HEK293T (cell line): Measurements from ENCODE around the gene SERPINA12.
"Not testable (repeated sequence)": the region's sequence is repeated elsewhere in the genome, so short reads cannot be mapped to it uniquely, and the experiment has no call there.

Experiments
- CTCF ChIA-PET: fragments of 350-600 bp; formaldehyde crosslinking; extraction: SDS; loops from one replicate; lab custom pipeline; 2021; ENCODE audit warnings: antibody characterized with exemption, inconsistent platforms; lab: Yijun Ruan, JAX
- POLR2A ChIA-PET: fragments of 350-600 bp; formaldehyde crosslinking; extraction: SDS; loops from one replicate; lab custom pipeline; 2020; ENCODE audit warnings: antibody characterized with exemption, inconsistent platforms; lab: Yijun Ruan, JAX
- DNase-seq: peaks from one replicate; pipeline ENCODE4 v3.0.0; 2012; ENCODE audit warnings: mixed read lengths; ENCODE audit errors: extremely low spot score
- ARNT ChIP-seq: fragments of 450-650 bp; IDR thresholded peaks from 2 replicates; pipeline ENCODE4 v1.6.1; 2017; ENCODE audit warnings: mild to moderate bottlenecking
- BHLHE40 ChIP-seq: fragments of 450-650 bp; IDR thresholded peaks from 2 replicates; pipeline ENCODE4 v1.6.1; 2016; ENCODE audit warnings: mild to moderate bottlenecking, moderate library complexity, borderline replicate concordance
- CTBP1 ChIP-seq: fragments of 450-650 bp; IDR thresholded peaks from 2 replicates; pipeline ENCODE4 v1.6.1; 2016; ENCODE audit warnings: borderline replicate concordance
- ELF4 ChIP-seq: fragments of 450-650 bp; IDR thresholded peaks from 2 replicates; pipeline ENCODE4 v1.6.1; 2017; ENCODE audit warnings: antibody characterized with exemption
- FOXA1 ChIP-seq: fragments of 450-650 bp; IDR thresholded peaks from 2 replicates; pipeline ENCODE4 v1.6.1; 2016; ENCODE audit warnings: mild to moderate bottlenecking
- FOXK2 ChIP-seq: fragments of 450-650 bp; IDR thresholded peaks from 2 replicates; pipeline ENCODE4 v1.6.1; 2016; ENCODE audit warnings: mild to moderate bottlenecking
- FOXM1 ChIP-seq: fragments of 450-650 bp; IDR thresholded peaks from 2 replicates; pipeline ENCODE4 v1.6.1; 2017; ENCODE audit warnings: mild to moderate bottlenecking, borderline replicate concordance
- HDGF ChIP-seq: fragments of 450-650 bp; IDR thresholded peaks from 2 replicates; pipeline ENCODE4 v1.6.1; 2017; ENCODE audit warnings: antibody characterized with exemption, borderline replicate concordance
- L3MBTL2 ChIP-seq: fragments of 450-650 bp; conservative IDR thresholded peaks from 2 replicates; pipeline ENCODE4 v1.6.1; 2016; ENCODE audit warnings: mild to moderate bottlenecking
- LEF1 ChIP-seq: fragments of 450-650 bp; IDR thresholded peaks from 2 replicates; pipeline ENCODE4 v1.6.1; 2017; ENCODE audit warnings: mild to moderate bottlenecking, borderline replicate concordance
- NFRKB ChIP-seq: fragments of 450-650 bp; IDR thresholded peaks from 2 replicates; pipeline ENCODE4 v1.6.1; 2016; ENCODE audit warnings: mild to moderate bottlenecking, moderate library complexity
- PKNOX1 ChIP-seq: fragments of 450-650 bp; IDR thresholded peaks from 2 replicates; pipeline ENCODE4 v1.6.1; 2016
- SP1 ChIP-seq: fragments of 450-650 bp; IDR thresholded peaks from 2 replicates; pipeline ENCODE4 v1.6.1; 2017
- SUZ12 ChIP-seq: fragments of 450-650 bp; IDR thresholded peaks from 2 replicates; pipeline ENCODE4 v1.6.1; 2016; ENCODE audit warnings: mild to moderate bottlenecking
- TARDBP ChIP-seq: fragments of 450-650 bp; IDR thresholded peaks from 2 replicates; pipeline ENCODE4 v1.6.1; 2016
- ZNF384 ChIP-seq: fragments of 450-650 bp; IDR thresholded peaks from 2 replicates; pipeline ENCODE4 v1.6.1; 2016

Gene SERPINA12

GRCh38 chr14:94515856-94516255 lies 6.6 kb upstream of the SERPINA12 start:
- CTCF ChIA-PET: no interaction called here
- POLR2A ChIA-PET: no interaction called here
- no peak for TF ChIP-seq SP1
- TF ChIP-seq TARDBP: no peak
- no peak for TF ChIP-seq CTBP1
- TF ChIP-seq HDGF: no peak
- TF ChIP-seq NFRKB: no peak
- TF ChIP-seq PKNOX1: no peak
- TF ChIP-seq ELF4: no peak
- TF ChIP-seq ARNT: no peak
- TF ChIP-seq ZNF384: no peak
- TF ChIP-seq LEF1: no peak
- no peak for TF ChIP-seq FOXA1
- TF ChIP-seq FOXM1: no peak
- DNase-seq: no peak

GRCh38 chr14:94515426-94515825 lies 6.2 kb upstream of the SERPINA12 start:
- DNase-seq: no peak
- TF ChIP-seq BHLHE40: no peak
- TF ChIP-seq FOXK2: no peak
- no peak for TF ChIP-seq HDGF
- no peak for TF ChIP-seq LEF1
- ChIA-PET CTCF (no interaction called here), POLR2A (no interaction called here)

GRCh38 chr14:94514351-94514750 lies 5.1 kb upstream of the SERPINA12 start:
- ChIA-PET POLR2A (no interaction called here), CTCF (no interaction called here)
- no peak for TF ChIP-seq ZNF384
- no peak for TF ChIP-seq NFRKB
- TF ChIP-seq TARDBP: no peak
- TF ChIP-seq PKNOX1: no peak
- no peak for TF ChIP-seq FOXM1
- TF ChIP-seq SUZ12: no peak
- TF ChIP-seq L3MBTL2: no peak
- DNase-seq: no peak

- CTCF ChIA-PET: interaction anchor here (0.6 kb wide), 1 partner anchor 715 kb away, joined by 3 read pairs; no protein-coding TSS in a partner anchor
- POLR2A ChIA-PET, DNase-seq: not testable (repeated sequence)
Observed at GRCh38 chr14:94510481-94510880, 1.2 kb upstream of the SERPINA12 start.

GRCh38 chr14:94505641-94506040 lies 3.6 kb downstream of the SERPINA12 start:
- CTCF ChIA-PET: no interaction called here
- no peak for TF ChIP-seq CTBP1
- TF ChIP-seq LEF1: no peak
- TF ChIP-seq NFRKB: no peak
- no peak for TF ChIP-seq PKNOX1
- TF ChIP-seq BHLHE40: no peak
- no peak for TF ChIP-seq FOXM1
- TF ChIP-seq ZNF384: no peak
- TF ChIP-seq HDGF: no peak
- no peak for TF ChIP-seq FOXK2
- TF ChIP-seq ELF4: no peak
- TF ChIP-seq SP1: no peak
- TF ChIP-seq L3MBTL2: no peak
- TF ChIP-seq ARNT: no peak
- TF ChIP-seq FOXA1: no peak
- TF ChIP-seq TARDBP: no peak
- POLR2A ChIA-PET: no interaction called here

GRCh38 chr14:94505206-94505605 lies 4.1 kb downstream of the SERPINA12 start:
- POLR2A ChIA-PET: no interaction called here
- DNase-seq: no peak
- CTCF ChIA-PET: no interaction called here
- no peak for TF ChIP-seq TARDBP
- no peak for TF ChIP-seq BHLHE40
- no peak for TF ChIP-seq ARNT
- TF ChIP-seq ELF4: no peak
- no peak for TF ChIP-seq CTBP1
- TF ChIP-seq SP1: no peak
- no peak for TF ChIP-seq L3MBTL2
- no peak for TF ChIP-seq FOXM1
- no peak for TF ChIP-seq PKNOX1
- TF ChIP-seq ZNF384: no peak
- TF ChIP-seq NFRKB: no peak
- no peak for TF ChIP-seq LEF1
- no peak for TF ChIP-seq FOXK2
- TF ChIP-seq HDGF: no peak

More at GRCh38 chr14:94505641-94506040, 3.6 kb downstream of the SERPINA12 start:
- no peak for DNase-seq
